SK-N-SH treated with all-trans-retinoic acid at 6 μM for 48 hours (cell line): ENCODE measurements around the gene SFTPD.

Experiments
- PATZ1 ChIP-seq: fragments of 250-450 bp; sonication (Bioruptor Pico); IDR thresholded peaks from 2 replicates; pipeline ENCODE4 v1.8.0; 2020; ENCODE audit warnings: mild to moderate bottlenecking, moderate library complexity, borderline replicate concordance
- RARB ChIP-seq: fragments of 250-450 bp; sonication (Bioruptor Pico); IDR thresholded peaks from 2 replicates; pipeline ENCODE4 v1.8.0; 2021; ENCODE audit warnings: mild to moderate bottlenecking, moderate library complexity
- ZFP3 ChIP-seq: fragments of 250-450 bp; sonication (Bioruptor Pico); IDR thresholded peaks from 2 replicates; pipeline ENCODE4 v1.5.0; 2020; ENCODE audit warnings: mild to moderate bottlenecking, moderate library complexity
- ZFP30 ChIP-seq: fragments of 450-650 bp; formaldehyde crosslinking; IDR thresholded peaks from 2 replicates; pipeline ENCODE4 v1.5.0; 2022; ENCODE audit warnings: mild to moderate bottlenecking, moderate library complexity
- ZNF565 ChIP-seq: fragments of 450-650 bp; formaldehyde crosslinking; conservative IDR thresholded peaks from 2 replicates; pipeline ENCODE4 v1.5.0; 2020; ENCODE audit warnings: low read depth, mild to moderate bottlenecking, moderate library complexity
- ZNF70 ChIP-seq: fragments of 450-650 bp; formaldehyde crosslinking; IDR thresholded peaks from 2 replicates; pipeline ENCODE4 v1.5.0; 2020; ENCODE audit warnings: mild to moderate bottlenecking, moderate library complexity
- TF ChIP-seq, protein P1 (sequence below): fragments of 250-450 bp; sonication (Bioruptor Pico); IDR thresholded peaks from 2 replicates; pipeline ENCODE4 v1.5.0; 2020; ENCODE audit warnings: mild to moderate bottlenecking, moderate library complexity
- TF ChIP-seq, protein P2 (sequence below): fragments of 250-450 bp; sonication (Bioruptor Pico); IDR thresholded peaks from 2 replicates; pipeline ENCODE4 v1.5.1; 2020; ENCODE audit warnings: low read depth, mild to moderate bottlenecking, moderate library complexity

- TF ChIP-seq PATZ1 (CRISPR knock-in tag) (no peak), ZNF565 (CRISPR knock-in tag) (no peak), ZNF70 (no peak), ZFP30 (CRISPR knock-in tag) (no peak), RARB (CRISPR knock-in tag) (no peak), ZFP3 (CRISPR knock-in tag) (no peak)
- TF ChIP-seq, protein P1, sequence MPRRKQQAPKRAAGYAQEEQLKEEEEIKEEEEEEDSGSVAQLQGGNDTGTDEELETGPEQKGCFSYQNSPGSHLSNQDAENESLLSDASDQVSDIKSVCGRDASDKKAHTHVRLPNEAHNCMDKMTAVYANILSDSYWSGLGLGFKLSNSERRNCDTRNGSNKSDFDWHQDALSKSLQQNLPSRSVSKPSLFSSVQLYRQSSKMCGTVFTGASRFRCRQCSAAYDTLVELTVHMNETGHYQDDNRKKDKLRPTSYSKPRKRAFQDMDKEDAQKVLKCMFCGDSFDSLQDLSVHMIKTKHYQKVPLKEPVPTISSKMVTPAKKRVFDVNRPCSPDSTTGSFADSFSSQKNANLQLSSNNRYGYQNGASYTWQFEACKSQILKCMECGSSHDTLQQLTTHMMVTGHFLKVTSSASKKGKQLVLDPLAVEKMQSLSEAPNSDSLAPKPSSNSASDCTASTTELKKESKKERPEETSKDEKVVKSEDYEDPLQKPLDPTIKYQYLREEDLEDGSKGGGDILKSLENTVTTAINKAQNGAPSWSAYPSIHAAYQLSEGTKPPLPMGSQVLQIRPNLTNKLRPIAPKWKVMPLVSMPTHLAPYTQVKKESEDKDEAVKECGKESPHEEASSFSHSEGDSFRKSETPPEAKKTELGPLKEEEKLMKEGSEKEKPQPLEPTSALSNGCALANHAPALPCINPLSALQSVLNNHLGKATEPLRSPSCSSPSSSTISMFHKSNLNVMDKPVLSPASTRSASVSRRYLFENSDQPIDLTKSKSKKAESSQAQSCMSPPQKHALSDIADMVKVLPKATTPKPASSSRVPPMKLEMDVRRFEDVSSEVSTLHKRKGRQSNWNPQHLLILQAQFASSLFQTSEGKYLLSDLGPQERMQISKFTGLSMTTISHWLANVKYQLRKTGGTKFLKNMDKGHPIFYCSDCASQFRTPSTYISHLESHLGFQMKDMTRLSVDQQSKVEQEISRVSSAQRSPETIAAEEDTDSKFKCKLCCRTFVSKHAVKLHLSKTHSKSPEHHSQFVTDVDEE: no peak
- TF ChIP-seq, protein P2, sequence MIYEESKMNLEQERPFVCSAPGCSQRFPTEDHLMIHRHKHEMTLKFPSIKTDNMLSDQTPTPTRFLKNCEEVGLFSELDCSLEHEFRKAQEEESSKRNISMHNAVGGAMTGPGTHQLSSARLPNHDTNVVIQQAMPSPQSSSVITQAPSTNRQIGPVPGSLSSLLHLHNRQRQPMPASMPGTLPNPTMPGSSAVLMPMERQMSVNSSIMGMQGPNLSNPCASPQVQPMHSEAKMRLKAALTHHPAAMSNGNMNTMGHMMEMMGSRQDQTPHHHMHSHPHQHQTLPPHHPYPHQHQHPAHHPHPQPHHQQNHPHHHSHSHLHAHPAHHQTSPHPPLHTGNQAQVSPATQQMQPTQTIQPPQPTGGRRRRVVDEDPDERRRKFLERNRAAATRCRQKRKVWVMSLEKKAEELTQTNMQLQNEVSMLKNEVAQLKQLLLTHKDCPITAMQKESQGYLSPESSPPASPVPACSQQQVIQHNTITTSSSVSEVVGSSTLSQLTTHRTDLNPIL: no peak
Observed at GRCh38 chr10:79933961-79934360, 14.9 kb downstream of the SFTPD start.
